Upper lobe of right lung (tissue), 1 donor: ENCODE measurements around the gene C11orf52. TPM values are rescaled to one million over a fixed set of nuclear protein-coding genes. Genes with fewer than 3 reads are reported as not detected.
A peak's percentile ranks its signal among the peaks of the same experiment; 100 is the strongest.

Experiments used
- ATAC-seq: fragments of 200-7000 bp; cut with Tn5 transposase; one replicate; pipeline ENCODE4 v1.9.1; 2020; ENCODE audit warnings: mild to moderate bottlenecking, moderate library complexity
- DNase-seq: peaks from one replicate; pipeline ENCODE4 v3.0.0-alpha.2; 2020
- H3K27ac ChIP-seq: fragments of 200-600 bp; one replicate; pipeline ENCODE4 v1.8.0; 2022
- H3K27me3 ChIP-seq: fragments of 200-600 bp; one replicate; pipeline ENCODE4 v1.8.0; 2022; ENCODE audit warnings: mild to moderate bottlenecking
- H3K36me3 ChIP-seq: fragments of 200-600 bp; one replicate; pipeline ENCODE4 v1.8.0; 2022
- H3K4me1 ChIP-seq: fragments of 200-600 bp; one replicate; pipeline ENCODE4 v1.8.0; 2022
- H3K4me3 ChIP-seq: fragments of 200-600 bp; one replicate; pipeline ENCODE4 v1.8.0; 2022; ENCODE audit warnings: mild to moderate bottlenecking
- H3K9me3 ChIP-seq: fragments of 200-600 bp; one replicate; pipeline ENCODE4 v1.8.0; 2022
- intact Hi-C: fragments of 100-400 bp; cut with DNase I; formaldehyde crosslinking; loops from one replicate; pipeline ENCODE4 v1.11.0; 2022
- total RNA-seq: library from RNA; stranded (reverse); fragmentation: NEBNext Ultra II Directional; extraction: Animal tissue kit (Norgen Biotek cat#: 25700); gene quantifications from one replicate; pipeline ENCODE4 v1.2.1, GENCODE V29; 2021
- TF ChIP-seq, protein P1 (sequence below): fragments of 200-600 bp; IDR thresholded peaks from one replicate; pipeline ENCODE4 v1.8.0; 2022; ENCODE audit warnings: antibody characterized with exemption
- donor health status: DM: no; HTN: yes; CAD: no; lungs with severe emphysema.

C11orf52 gene
- total RNA-seq, 1 donor from 2014 or later = 9.8 TPM

DNA sequence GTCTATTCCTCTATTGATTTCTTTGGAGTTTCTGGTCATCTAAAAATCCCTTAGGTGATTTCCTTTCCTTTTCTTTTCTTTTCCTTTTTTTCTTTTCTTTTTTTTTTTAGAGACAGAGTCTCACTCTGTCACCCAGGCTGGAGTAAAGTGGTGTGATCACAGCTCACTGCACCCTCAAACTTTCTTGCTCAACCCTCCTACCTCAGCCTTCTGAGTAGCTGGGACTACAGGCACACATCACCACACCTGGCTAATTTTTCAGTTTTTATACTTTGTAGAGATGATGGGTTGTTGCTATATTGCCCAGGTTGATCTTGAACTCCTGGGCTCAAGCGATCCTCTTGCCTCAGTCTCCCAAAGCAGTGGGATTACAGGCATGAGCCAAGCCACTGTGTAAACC, 1.9 kb upstream of the C11orf52 start:
- DNase-seq (no peak), ATAC-seq (no peak)
- Histone ChIP-seq H3K9me3 (no peaks in the 10 kb centered on the region), H3K27ac (no peak overlapping the region), H3K36me3 (no peaks in the 10 kb centered on the region), H3K4me3 (no peak overlapping the region), H3K27me3 (peaks cover 6% of the 10 kb centered on the region), H3K4me1 (no peaks in the 10 kb centered on the region)
- TF ChIP-seq, protein P1, sequence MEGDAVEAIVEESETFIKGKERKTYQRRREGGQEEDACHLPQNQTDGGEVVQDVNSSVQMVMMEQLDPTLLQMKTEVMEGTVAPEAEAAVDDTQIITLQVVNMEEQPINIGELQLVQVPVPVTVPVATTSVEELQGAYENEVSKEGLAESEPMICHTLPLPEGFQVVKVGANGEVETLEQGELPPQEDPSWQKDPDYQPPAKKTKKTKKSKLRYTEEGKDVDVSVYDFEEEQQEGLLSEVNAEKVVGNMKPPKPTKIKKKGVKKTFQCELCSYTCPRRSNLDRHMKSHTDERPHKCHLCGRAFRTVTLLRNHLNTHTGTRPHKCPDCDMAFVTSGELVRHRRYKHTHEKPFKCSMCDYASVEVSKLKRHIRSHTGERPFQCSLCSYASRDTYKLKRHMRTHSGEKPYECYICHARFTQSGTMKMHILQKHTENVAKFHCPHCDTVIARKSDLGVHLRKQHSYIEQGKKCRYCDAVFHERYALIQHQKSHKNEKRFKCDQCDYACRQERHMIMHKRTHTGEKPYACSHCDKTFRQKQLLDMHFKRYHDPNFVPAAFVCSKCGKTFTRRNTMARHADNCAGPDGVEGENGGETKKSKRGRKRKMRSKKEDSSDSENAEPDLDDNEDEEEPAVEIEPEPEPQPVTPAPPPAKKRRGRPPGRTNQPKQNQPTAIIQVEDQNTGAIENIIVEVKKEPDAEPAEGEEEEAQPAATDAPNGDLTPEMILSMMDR = no peak
- intact Hi-C loops = no loop called here

DNA sequence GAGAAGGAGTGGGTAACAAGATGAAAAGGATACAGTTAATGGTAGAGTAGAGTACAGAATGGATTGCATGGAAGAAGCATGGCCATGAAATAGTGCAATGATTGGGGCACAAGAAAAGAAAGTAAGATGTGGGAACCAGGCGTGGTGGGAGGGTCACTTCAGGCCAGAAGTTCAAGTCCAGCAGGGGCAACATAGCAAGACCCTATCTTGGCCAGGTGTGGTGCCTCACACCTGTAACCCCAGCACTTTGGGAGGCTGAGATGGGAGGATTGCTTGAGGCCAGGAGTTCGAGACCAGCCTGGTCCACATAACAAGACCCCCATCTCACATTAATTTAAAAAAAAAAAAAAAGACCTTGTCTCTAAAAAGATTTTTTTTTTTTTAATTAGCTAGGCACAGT, 1.4 kb upstream of the C11orf52 start:
- TF ChIP-seq, protein P1 = no peak
- Histone ChIP-seq H3K27ac (no peak overlapping the region), H3K4me1 (peaks cover under 1% of the 10 kb centered on the region), H3K9me3 (no peaks in the 10 kb centered on the region), H3K36me3 (no peaks in the 10 kb centered on the region), H3K4me3 (no peak overlapping the region), H3K27me3 (peaks cover 4% of the 10 kb centered on the region)
- DNase-seq = no peak
- no peak for ATAC-seq
- intact Hi-C loops = no loop called here

DNA sequence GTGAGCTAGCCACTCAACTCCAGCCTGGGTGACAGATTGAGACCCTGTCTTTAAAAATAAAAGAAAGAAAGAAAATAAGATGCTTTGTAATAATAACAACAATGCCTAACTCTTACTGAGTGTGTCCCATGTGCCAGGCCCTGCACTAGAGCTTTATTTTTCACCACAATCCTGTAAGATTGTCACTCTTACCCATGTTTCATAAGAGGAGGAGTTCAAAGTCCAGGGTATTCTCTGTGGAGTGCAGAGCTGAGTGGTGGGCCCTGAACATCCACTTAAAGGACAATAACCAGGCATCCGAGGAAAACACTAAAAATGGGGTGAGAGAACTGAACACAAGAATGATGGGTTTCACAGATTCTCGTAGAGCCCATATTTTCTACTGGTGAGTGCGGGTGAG, 925 bp upstream of the C11orf52 start:
- H3K27ac ChIP-seq = peak overlapping the region; percentile 78

DNA sequence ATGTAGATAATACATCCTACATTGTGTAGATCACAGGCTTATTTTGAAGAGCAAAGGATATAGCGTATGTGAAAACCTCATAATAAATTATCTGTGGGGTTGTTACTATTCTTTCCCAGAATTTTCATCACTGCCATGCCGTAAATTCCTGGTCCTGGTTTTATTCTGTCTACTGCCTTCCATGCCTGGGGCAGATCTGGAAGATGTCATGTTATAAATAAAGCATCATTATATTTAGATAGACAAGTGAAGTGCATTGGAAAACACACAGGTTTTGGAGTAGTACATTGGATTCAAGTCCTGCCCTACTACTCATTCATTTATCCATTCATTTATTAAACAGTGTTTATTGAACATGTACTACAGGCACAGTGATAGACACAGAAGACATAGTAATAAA, 2.2 kb downstream of the C11orf52 start:
- H3K9me3 ChIP-seq = no peaks in the 10 kb centered on the region
- peaks cover 18% of the 10 kb centered on the region for H3K4me1 ChIP-seq
- no peaks in the 10 kb centered on the region for H3K27me3 ChIP-seq
- ATAC-seq = no peak
- H3K27ac ChIP-seq = no peak overlapping the region
- TF ChIP-seq, protein P1 = no peak
- intact Hi-C loops = no loop called here
- no peaks in the 10 kb centered on the region for H3K36me3 ChIP-seq
- DNase-seq = no peak
- no peak overlapping the region for H3K4me3 ChIP-seq

More for the DNA sequence above, 925 bp upstream of the C11orf52 start:
- no peak overlapping the region for H3K4me3 ChIP-seq
- ATAC-seq = no peak
- H3K27me3 ChIP-seq = no peaks in the 10 kb centered on the region
- intact Hi-C loops = no loop called here
- no peak for DNase-seq
- peaks cover 4% of the 10 kb centered on the region for H3K4me1 ChIP-seq
- TF ChIP-seq, protein P1 = no peak
- no peaks in the 10 kb centered on the region for H3K36me3 ChIP-seq
- no peaks in the 10 kb centered on the region for H3K9me3 ChIP-seq

- no peak overlapping the region for H3K4me3 ChIP-seq
- H3K27me3 ChIP-seq = no peaks in the 10 kb centered on the region
- no peak for ATAC-seq
- H3K4me1 ChIP-seq = peaks cover 24% of the 10 kb centered on the region
- intact Hi-C loops = no loop called here
- no peak overlapping the region for H3K27ac ChIP-seq
- no peak for DNase-seq
- H3K9me3 ChIP-seq = no peaks in the 10 kb centered on the region
- TF ChIP-seq, protein P1 = no peak
- no peaks in the 10 kb centered on the region for H3K36me3 ChIP-seq
Measured at GRCh38 chr11:111921541-111922230, 3.0 kb downstream of the C11orf52 start.
